Endothelial cell of hepatic sinusoid (primary cell): ENCODE measurements around the gene DHTKD1.
"Not testable (repeated sequence)": the region's sequence is repeated elsewhere in the genome, so short reads cannot be mapped to it uniquely, and the experiment has no call there.

Experiments used
- in situ Hi-C: cut with HindIII; loops from 2 replicates; pipeline ENCODE4 v1.10.0; 2017; ENCODE audit warnings: low sequenced_read_pairs

Gene DHTKD1

DNA sequence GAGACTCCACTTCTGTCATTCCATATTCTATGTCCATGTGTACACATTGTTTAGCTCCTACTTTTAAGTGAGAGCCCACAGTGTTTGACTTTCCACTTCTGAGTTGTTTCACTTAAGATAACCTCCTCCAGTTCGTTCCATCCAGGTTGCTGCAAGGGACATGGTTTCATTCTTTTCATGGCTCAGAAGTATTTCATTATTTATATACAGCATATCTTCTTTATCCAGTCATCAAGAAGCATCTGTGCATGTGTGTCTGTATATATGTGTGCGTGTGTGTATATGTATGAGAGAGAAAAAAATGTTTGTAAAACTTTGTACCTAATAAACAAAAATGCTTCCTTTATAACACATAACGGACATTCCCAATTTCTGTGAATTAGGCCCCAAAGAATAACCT is 66.9 kb downstream of the DHTKD1 start:
- in situ Hi-C loops: no loop called here

DNA sequence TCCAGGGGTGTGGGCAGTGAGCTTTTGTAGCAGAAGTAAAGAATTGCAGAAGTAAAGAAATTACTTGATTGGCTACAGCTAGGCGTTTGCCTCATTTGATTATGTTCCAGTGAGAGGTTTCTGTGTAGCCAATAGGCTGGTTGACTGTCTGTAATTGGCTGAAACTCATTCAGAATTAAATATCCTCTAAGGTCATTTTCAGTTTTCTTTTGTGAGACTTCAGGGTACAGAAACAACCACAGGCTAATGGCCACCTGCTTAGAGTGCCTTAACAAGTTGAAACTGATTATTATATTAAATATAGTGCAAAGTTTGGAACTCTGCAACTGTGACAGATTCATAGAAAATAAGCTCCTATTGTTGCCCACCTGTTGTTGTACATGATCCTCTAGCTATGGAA is 71.3 kb downstream of the DHTKD1 start:
- in situ Hi-C loops: no loop called here

DNA sequence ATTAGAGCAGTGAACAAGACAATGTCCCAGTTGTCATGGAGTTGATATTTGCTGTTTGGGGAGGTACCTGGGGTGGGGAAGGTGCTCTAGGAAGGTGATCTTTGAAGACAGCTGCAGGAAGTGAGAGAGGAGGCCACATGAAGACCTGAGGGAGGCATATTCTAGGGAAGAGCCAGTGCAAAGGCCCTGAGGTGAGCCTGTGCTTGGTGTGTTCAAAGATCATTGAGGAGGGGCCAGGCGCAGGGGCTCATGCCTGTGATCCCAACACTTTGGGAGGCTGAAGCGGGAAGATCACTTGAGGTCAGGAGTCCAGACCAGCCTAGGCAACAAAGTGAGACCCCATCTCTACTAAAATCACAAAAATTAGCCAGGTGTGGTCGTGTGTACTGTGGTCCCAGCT is 75.8 kb downstream of the DHTKD1 start:
- in situ Hi-C loops: no loop called here

DNA sequence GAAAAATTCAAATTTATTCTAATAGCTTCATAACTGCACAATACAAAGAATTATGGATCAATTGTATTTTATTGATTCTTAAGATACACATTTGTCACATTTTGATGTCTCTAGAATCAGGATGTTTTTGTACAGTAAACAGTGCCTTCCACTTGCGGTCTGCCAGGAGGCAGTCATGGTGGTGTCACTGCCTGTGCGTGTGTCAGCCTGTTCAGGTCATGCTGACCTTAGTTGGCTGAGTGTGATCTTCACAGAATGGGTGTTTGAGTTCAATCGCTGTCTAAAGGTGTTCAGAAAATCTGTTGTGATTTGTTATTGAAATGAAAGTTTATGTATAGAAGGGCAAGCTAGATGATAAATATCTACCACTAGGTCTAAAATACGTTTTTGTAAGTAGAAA is 81.4 kb downstream of the DHTKD1 start:
- in situ Hi-C loops: no loop called here

DNA sequence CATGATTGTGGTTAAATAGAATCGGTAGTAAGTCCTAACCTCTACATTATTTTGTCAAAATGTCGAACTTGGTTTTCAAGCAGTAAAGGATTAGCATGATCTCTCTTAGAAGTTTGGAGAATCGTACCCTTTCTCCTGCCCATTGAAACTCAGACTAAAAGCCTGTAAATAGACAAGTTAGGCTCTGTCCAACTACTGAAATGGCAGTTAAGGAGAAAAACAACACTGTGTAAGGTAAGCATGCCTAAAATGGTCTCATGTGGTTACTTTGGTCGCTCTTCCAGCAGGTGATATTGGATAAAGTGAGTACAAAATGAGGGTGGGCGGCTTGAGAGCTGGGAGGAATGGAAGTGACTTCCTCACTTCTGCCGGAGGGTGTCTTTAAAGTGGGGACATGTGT is 85.8 kb downstream of the DHTKD1 start:
- in situ Hi-C loops: no loop called here

- in situ Hi-C loops: no loop called here
Observed at GRCh38 chr10:12156367-12157123, 87.8 kb downstream of the DHTKD1 start.

DNA sequence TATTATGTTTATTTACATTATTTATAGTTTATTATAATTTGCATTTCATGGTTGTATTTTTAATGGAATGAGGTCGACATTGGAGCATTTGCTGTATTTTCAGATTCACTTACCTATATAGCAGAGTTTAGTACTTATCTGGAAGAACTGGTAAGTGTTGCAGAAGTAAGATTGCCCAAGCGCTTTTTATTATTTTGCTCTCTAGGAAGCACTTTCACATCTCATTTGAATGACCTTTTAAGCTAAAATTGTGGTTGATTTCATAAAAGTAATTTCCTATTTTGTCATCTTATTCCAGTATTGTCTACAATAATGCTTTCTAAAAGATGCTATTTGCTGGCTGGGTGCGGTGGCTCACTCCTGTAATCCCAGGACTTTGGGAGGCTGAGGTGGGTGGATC is 89.4 kb downstream of the DHTKD1 start:
- in situ Hi-C loops: no loop called here

DNA sequence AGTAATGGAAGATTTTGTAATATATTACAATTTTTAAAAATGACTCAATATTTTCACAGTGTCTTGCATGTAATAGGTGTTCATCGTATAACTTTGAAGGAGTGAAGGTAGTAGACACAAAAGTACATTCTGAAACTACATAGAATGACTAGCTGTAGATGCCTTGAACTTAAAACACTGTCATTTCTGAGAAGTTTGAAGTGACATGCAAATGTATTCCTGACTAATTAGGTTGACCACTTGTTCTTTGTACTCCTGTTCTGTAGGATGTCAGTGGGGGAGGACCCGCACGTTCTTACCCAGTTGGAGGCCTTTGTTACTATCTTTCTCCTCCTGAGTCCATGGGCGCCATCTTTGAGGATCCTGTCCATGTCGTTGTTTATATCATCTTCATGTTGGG is 91.9 kb downstream of the DHTKD1 start:
- in situ Hi-C loops: no loop called here

DNA sequence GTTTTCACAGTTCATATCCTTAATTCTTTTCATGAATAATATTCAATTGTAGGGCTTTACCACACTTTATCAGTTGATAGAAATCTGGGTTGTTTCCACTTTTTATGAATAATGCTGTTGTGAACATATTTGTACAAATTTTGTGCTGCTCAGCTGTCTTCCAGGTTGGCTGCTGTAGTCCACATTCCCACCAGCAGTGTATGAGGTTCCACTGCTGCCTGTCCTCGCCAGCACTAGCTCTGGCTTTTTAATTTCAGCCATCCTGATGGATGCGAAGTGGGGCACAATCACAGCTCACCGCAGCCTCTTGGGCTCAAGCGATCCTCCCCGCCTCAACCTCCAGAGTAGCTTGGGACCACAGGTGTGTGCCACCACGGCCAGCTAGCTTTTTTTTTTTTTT is 94.2 kb downstream of the DHTKD1 start:
- in situ Hi-C loops: no loop called here

DNA sequence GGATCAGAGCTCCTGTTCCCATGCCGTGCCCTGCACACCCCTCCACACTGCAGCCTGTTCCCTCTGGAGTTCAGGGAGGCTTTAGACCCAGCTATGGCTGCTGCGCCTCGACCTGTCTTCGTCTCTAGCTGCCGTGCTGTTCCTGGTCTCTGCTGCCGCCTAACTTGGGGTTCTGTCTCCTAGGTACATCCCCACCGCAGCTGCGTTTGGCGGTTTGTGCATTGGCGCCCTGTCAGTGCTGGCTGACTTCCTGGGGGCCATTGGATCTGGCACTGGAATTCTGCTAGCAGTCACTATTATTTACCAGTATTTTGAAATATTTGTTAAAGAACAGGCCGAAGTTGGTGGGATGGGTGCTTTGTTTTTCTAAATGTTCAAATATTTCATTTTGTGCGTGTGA is 95.3 kb downstream of the DHTKD1 start:
- in situ Hi-C loops: no loop called here

- in situ Hi-C loops: no loop called here
Observed at GRCh38 chr10:12165036-12165435, 96.3 kb downstream of the DHTKD1 start.

DNA sequence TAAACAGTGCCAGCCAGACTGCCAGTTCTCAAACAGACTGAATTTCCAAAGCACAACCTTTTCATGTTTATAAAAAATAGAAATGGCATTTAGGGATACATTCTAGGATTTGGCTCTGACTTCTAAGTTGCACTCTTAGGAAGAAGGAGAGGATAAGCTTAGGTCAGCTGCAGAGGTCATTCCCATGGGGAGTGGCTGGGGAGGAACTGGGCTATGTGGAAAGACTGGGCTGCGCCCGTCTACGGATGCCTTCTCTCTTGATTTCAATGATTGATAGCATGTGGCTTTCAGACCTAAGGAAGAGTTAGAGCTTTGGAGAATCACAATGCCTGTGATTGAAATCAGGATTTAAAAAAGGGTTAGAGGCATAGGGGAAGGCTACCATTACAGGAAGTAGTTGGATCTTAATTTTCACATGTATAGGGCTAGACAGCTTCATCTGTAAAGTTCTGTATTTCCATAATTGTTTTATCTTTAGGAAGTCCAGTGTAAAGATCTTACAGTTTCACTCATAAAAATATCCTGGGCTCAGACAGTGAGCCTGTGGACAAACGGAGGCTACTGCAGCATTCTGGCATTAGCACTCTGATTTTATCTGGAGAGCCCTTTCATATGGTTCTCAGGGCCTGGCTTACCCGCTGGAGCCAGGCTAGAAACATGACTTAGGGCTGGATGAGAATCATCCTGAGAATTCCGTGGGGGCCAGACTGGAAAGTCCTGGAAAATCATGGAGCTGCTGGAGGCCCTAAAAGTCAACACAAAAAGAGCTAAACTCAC is 97.4 kb downstream of the DHTKD1 start:
- in situ Hi-C loops: no loop called here

DNA sequence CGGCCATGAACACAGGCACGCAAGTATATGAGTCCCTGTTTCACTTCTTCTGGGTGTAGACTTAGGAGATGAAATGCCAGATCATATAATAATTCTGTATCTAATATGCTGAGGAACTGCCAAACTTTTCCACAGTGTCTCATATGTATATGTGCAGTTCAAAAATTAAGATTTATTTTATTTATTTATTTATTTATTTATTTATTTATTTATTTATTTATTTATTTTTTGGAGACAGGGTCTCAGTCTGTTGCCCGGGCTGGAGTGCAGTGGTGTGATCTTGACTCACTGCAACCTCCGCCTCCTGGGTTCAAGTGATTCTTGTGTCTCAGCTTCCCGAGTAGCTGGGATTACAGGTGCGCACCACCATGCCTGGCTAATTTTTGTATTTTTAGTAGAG is 102.8 kb downstream of the DHTKD1 start:
- in situ Hi-C loops: not testable (repeated sequence)
